Osteoblast (primary cell): Measurements from ENCODE around the gene SHANK3. TPM values are rescaled to one million over a fixed set of nuclear protein-coding genes. Genes with fewer than 3 reads are reported as not detected.
A peak's percentile ranks its signal among the peaks of the same experiment; 100 is the strongest.

Experiments used
- DNase-seq: peaks from one replicate; pipeline ENCODE4 v3.0.0; 2011; ENCODE audit warnings: low spot score, mixed read lengths; ENCODE audit not compliant: insufficient read length; ENCODE audit errors: missing footprints
- H2AFZ ChIP-seq: 2 replicates; pipeline ENCODE4 v1.6.0; 2011; ENCODE audit warnings: mild to moderate bottlenecking, low read length
- H3K27ac ChIP-seq: 2 replicates; pipeline ENCODE4 v1.5.1; 2011; ENCODE audit warnings: mild to moderate bottlenecking, low read depth, low read length, moderate library complexity
- H3K27me3 ChIP-seq: 2 replicates; pipeline ENCODE4 v1.6.0; 2012; ENCODE audit warnings: mild to moderate bottlenecking, control low read depth, inconsistent platforms, low read length, moderate library complexity; ENCODE audit not compliant: insufficient read depth
- H3K36me3 ChIP-seq: 2 replicates; pipeline ENCODE4 v1.5.1; 2011; ENCODE audit warnings: mild to moderate bottlenecking, low read length, control low read depth, moderate library complexity; ENCODE audit not compliant: insufficient read depth
- H3K4me1 ChIP-seq: 2 replicates; pipeline ENCODE4 v1.5.1; 2011; ENCODE audit warnings: mild to moderate bottlenecking, low read length, control low read depth, moderate library complexity; ENCODE audit not compliant: insufficient read depth
- H3K4me2 ChIP-seq: 2 replicates; pipeline ENCODE4 v1.6.0; 2011; ENCODE audit warnings: mild to moderate bottlenecking, low read length; ENCODE audit not compliant: insufficient read depth
- H3K4me3 ChIP-seq: fragments of 200-600 bp; sonication (generic); 3 replicates; pipeline ENCODE4 v1.5.1; 2012; ENCODE audit warnings: mild to moderate bottlenecking, low read length, inconsistent platforms; ENCODE audit not compliant: insufficient read depth
- H3K79me2 ChIP-seq: 2 replicates; pipeline ENCODE4 v1.6.0; 2012; ENCODE audit warnings: mild to moderate bottlenecking, low read length, control low read depth, inconsistent platforms; ENCODE audit not compliant: insufficient read depth
- H3K9me3 ChIP-seq: 2 replicates; pipeline ENCODE4 v1.5.1; 2011; ENCODE audit warnings: low read depth, low read length, control low read depth
- H4K20me1 ChIP-seq: 2 replicates; pipeline ENCODE4 v1.6.0; 2012; ENCODE audit warnings: mild to moderate bottlenecking, low read length, control low read depth; ENCODE audit not compliant: insufficient read depth
- CTCF ChIP-seq: IDR thresholded peaks from 2 replicates; pipeline ENCODE4 v1.5.1; 2011; ENCODE audit warnings: mild to moderate bottlenecking, low read depth, low read length, moderate library complexity; ENCODE audit errors: extremely low read depth
- total RNA-seq: library from RNA; depleted of rRNA; stranded (reverse); fragments of >200 nt; gene quantifications from 2 replicates; pipeline ENCODE4 v1.2.3, GENCODE V29; 2012

SHANK3 gene
- total RNA-seq, 1 donor = 0.36 TPM

GRCh38 chr22:50678651-50679521 is 6.3 kb downstream of the SHANK3 start:
- H4K20me1 ChIP-seq = no peaks in the 10 kb centered on the region
- H3K27ac ChIP-seq = no peak overlapping the region
- H3K79me2 ChIP-seq = no peaks in the 10 kb centered on the region

GRCh38 chr22:50683086-50683993 is 10.7 kb downstream of the SHANK3 start:
- Histone ChIP-seq H3K27me3 (peaks cover 3% of the 10 kb centered on the region), H3K9me3 (no peaks in the 10 kb centered on the region), H3K4me3 (no peak overlapping the region), H2AFZ (no peak overlapping the region), H4K20me1 (no peaks in the 10 kb centered on the region), H3K79me2 (no peaks in the 10 kb centered on the region), H3K36me3 (no peaks in the 10 kb centered on the region), H3K4me1 (no peaks in the 10 kb centered on the region), H3K4me2 (no peak overlapping the region), H3K27ac (no peak overlapping the region)
- no peak for TF ChIP-seq CTCF
- peak; percentile 90 for DNase-seq

More at GRCh38 chr22:50678651-50679521, 6.3 kb downstream of the SHANK3 start:
- H3K9me3 ChIP-seq = no peaks in the 10 kb centered on the region
- H3K36me3 ChIP-seq = no peaks in the 10 kb centered on the region
- H3K27me3 ChIP-seq = peaks cover 16% of the 10 kb centered on the region
- no peaks in the 10 kb centered on the region for H3K4me1 ChIP-seq
- DNase-seq = peak; percentile 66
- H2AFZ ChIP-seq = no peak overlapping the region
- no peak for TF ChIP-seq CTCF
- no peak overlapping the region for H3K4me2 ChIP-seq
- H3K4me3 ChIP-seq = no peak overlapping the region

GRCh38 chr22:50683994-50684371 is 11.4 kb downstream of the SHANK3 start:
- no peak for TF ChIP-seq CTCF

More at GRCh38 chr22:50683994-50684371, 11.4 kb downstream of the SHANK3 start:
- Histone ChIP-seq H3K79me2 (no peaks in the 10 kb centered on the region), H3K4me3 (no peak overlapping the region), H3K4me2 (no peak overlapping the region), H2AFZ (no peak overlapping the region), H3K9me3 (no peaks in the 10 kb centered on the region), H3K27ac (no peak overlapping the region), H4K20me1 (no peaks in the 10 kb centered on the region), H3K27me3 (peaks cover 3% of the 10 kb centered on the region), H3K4me1 (no peaks in the 10 kb centered on the region), H3K36me3 (no peaks in the 10 kb centered on the region)
- DNase-seq = peak; percentile 65
